Natural killer cell (primary cell): ENCODE measurements around the gene THSD4. TPM values are rescaled to one million over a fixed set of nuclear protein-coding genes. Genes with fewer than 3 reads are reported as not detected.

Experiments used
- ATAC-seq, 3 donors: fragments of 150-1000 bp in 2 of 3; fragments of 200-7000 bp in 1 of 3; cut with Tn5 transposase; 1 replicate in 1 of 3; 2 replicates in 2 of 3; pipeline ENCODE4 v1.10.0; 2021; ENCODE audit warnings: mild to moderate bottlenecking in 2 of 3, moderate library complexity in 2 of 3
- DNase-seq, 2 donors: peaks; one replicate each; pipeline versions ENCODE4 v3.0.0 to v3.0.0-alpha.2; 2013 to 2021; ENCODE audit warnings: mixed read lengths in 1 of 2
- H3K27ac ChIP-seq: one replicate; pipeline ENCODE4 v1.5.1; 2013; ENCODE audit warnings: mild to moderate bottlenecking, low read length
- H3K27me3 ChIP-seq: one replicate; pipeline ENCODE4 v1.6.1; 2013; ENCODE audit warnings: low read length; ENCODE audit not compliant: control insufficient read depth, insufficient read depth
- H3K36me3 ChIP-seq: one replicate; pipeline ENCODE4 v1.6.1; 2013; ENCODE audit warnings: low read length; ENCODE audit not compliant: control insufficient read depth, insufficient read depth
- H3K4me1 ChIP-seq: one replicate; pipeline ENCODE4 v1.6.1; 2013; ENCODE audit warnings: low read length; ENCODE audit not compliant: control insufficient read depth, insufficient read depth
- H3K4me3 ChIP-seq: one replicate; pipeline ENCODE4 v1.5.1; 2013; ENCODE audit warnings: low read length
- H3K9me3 ChIP-seq: one replicate; pipeline ENCODE4 v1.6.1; 2013; ENCODE audit warnings: low read length; ENCODE audit not compliant: control insufficient read depth, insufficient read depth
- H3K27ac Mint-ChIP-seq, 2 donors: one replicate each; pipeline ENCODE4 v1.8.0; 2022; ENCODE audit warnings: mild to moderate bottlenecking in 2 of 2, mixed read lengths in 2 of 2, moderate library complexity in 1 of 2
- H3K27me3 Mint-ChIP-seq, 2 donors: one replicate each; pipeline ENCODE4 v1.8.0; 2022; ENCODE audit warnings: low read depth in 2 of 2, mixed read lengths in 2 of 2
- H3K36me3 Mint-ChIP-seq: one replicate; pipeline ENCODE4 v1.8.0; 2022; ENCODE audit warnings: mixed read lengths
- H3K4me1 Mint-ChIP-seq, 2 donors: one replicate each; pipeline ENCODE4 v1.8.0; 2022; ENCODE audit warnings: mixed read lengths in 2 of 2
- H3K4me3 Mint-ChIP-seq: one replicate; pipeline ENCODE4 v1.8.0; 2022; ENCODE audit warnings: mild to moderate bottlenecking, moderate library complexity, mixed read lengths
- H3K9me3 Mint-ChIP-seq, 2 donors: one replicate each; pipeline ENCODE4 v1.8.0; 2022; ENCODE audit warnings: mixed read lengths in 2 of 2
- WGBS: methylation state at CpG from one replicate; pipeline ENCODE4 v1.1.7; 2013; ENCODE audit warnings: missing lambda C conversion rate; ENCODE audit not compliant: insufficient coverage; 5-methylcytosine and 5-hydroxymethylcytosine counted together
- intact Hi-C: fragments of 100-400 bp; cut with micrococcal nuclease; formaldehyde crosslinking; loops from one replicate; pipeline ENCODE4 v1.14.2; 2022
- total RNA-seq, 4 donors: library from RNA; stranded (reverse); fragments of 120-200 nt in 1 of 4; gene quantifications; one replicate each; pipeline versions ENCODE4 v1.2.3 to v1.2.4, GENCODE V29; 2013 to 2022
- TF ChIP-seq, protein P1 (sequence below): fragments of 200-600 bp; IDR thresholded peaks from one replicate; pipeline ENCODE4 v1.8.0; 2022; ENCODE audit warnings: antibody characterized with exemption

Gene THSD4
- total RNA-seq, 3 donors from 2014 or later (not counting 1 experiment from before 2014, with no cell fraction given): not detected

DNA sequence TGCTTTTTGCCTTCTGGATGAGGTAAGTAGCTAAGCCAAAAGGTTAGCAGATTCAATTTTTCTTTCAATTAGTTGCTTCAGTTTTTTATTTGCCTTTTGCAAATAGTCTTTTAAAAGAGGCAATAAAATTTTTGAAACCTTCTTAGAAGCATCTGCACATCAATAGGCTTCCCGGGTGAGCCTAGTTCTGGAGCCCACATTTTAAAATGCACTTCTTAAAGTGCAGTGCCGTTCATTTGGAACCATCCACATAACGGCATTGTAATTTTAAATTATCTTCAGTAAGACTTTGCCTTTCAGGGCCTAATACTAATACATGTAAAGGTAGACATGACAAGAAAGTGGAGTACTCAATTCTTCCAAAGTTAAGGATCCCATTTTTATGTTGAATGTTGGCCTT, 269.2 kb downstream of the THSD4 start:
- ATAC-seq (no peak), DNase-seq (no peak)
- Mint-ChIP-seq H3K27ac (no peak overlapping the region), H3K27me3 (peaks cover 41 to 47% of the 10 kb centered on the region in 2 donors), H3K4me3 (no peak overlapping the region), H3K36me3 (no peaks in the 10 kb centered on the region), H3K4me1 (peaks cover 0 to 16% of the 10 kb centered on the region in 2 donors), H3K9me3 (no peaks in the 10 kb centered on the region)
- H3K36me3 ChIP-seq: no peaks in the 10 kb centered on the region
- H3K27me3 ChIP-seq: peaks cover 3% of the 10 kb centered on the region
- no peak overlapping the region for H3K27ac ChIP-seq
- no peaks in the 10 kb centered on the region for H3K4me1 ChIP-seq
- no peak overlapping the region for H3K4me3 ChIP-seq
- TF ChIP-seq, protein P1, sequence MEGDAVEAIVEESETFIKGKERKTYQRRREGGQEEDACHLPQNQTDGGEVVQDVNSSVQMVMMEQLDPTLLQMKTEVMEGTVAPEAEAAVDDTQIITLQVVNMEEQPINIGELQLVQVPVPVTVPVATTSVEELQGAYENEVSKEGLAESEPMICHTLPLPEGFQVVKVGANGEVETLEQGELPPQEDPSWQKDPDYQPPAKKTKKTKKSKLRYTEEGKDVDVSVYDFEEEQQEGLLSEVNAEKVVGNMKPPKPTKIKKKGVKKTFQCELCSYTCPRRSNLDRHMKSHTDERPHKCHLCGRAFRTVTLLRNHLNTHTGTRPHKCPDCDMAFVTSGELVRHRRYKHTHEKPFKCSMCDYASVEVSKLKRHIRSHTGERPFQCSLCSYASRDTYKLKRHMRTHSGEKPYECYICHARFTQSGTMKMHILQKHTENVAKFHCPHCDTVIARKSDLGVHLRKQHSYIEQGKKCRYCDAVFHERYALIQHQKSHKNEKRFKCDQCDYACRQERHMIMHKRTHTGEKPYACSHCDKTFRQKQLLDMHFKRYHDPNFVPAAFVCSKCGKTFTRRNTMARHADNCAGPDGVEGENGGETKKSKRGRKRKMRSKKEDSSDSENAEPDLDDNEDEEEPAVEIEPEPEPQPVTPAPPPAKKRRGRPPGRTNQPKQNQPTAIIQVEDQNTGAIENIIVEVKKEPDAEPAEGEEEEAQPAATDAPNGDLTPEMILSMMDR: no peak
- intact Hi-C loops: no loop called here
- no peaks in the 10 kb centered on the region for H3K9me3 ChIP-seq
- 98% methylated on average over 3 of the region's 3 CpGs for WGBS

DNA sequence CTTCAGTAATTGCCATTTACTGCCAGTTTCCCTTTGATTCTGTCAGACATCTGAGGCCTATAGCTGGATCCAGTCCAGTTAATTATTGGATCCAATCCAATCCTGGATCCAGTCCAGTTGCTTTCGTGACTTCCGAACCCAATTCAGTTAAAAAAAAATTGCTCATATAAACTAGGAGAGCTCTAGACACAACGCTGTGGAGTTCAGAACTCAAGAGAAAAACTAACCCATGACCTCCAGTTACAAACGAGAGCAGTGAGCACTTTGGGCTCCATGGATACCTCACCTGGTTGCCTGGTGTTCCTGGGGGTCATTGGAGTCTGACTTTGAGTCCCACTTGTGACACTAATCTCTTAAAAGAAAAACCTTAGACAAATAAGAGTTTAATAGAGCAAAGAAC, 269.8 kb downstream of the THSD4 start:
- Mint-ChIP-seq H3K4me3 (no peak overlapping the region), H3K9me3 (no peaks in the 10 kb centered on the region), H3K27me3 (peaks cover 38 to 47% of the 10 kb centered on the region in 2 donors), H3K4me1 (peaks cover 0 to 16% of the 10 kb centered on the region in 2 donors), H3K27ac (no peak overlapping the region), H3K36me3 (no peaks in the 10 kb centered on the region)
- no peak overlapping the region for H3K4me3 ChIP-seq
- WGBS: 67% methylated on average over 4 of the region's 4 CpGs
- H3K27me3 ChIP-seq: peaks cover 3% of the 10 kb centered on the region
- H3K27ac ChIP-seq: no peak overlapping the region
- no peaks in the 10 kb centered on the region for H3K36me3 ChIP-seq
- intact Hi-C loops: no loop called here
- no peaks in the 10 kb centered on the region for H3K4me1 ChIP-seq
- ATAC-seq (no peak), DNase-seq (no peak)
- TF ChIP-seq, protein P1: no peak
- H3K9me3 ChIP-seq: no peaks in the 10 kb centered on the region

DNA sequence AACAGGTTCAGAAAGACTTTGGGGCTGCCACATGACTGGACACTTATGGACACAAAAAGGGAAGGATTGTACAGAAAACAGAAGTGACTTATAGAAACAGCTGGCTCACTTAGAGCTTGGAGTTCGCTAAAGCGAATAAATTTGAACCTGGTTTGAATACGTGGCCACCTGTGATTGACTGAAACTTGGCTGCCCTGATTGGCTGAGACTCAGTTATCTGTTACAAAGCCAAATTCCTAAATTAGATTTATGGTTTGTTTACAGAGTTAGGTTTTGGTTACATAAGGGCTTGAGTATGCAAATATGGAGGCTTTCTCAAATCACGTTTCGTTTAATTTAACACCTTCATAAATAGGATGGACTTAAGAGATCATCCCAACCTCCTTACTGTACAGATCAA, 270.2 kb downstream of the THSD4 start:
- intact Hi-C loops: no loop called here
- H3K9me3 Mint-ChIP-seq: no peaks in the 10 kb centered on the region
- TF ChIP-seq, protein P1: no peak
- ATAC-seq: no peak
- DNase-seq: no peak
- H3K4me3 Mint-ChIP-seq: no peak overlapping the region
- H3K4me1 Mint-ChIP-seq: peaks cover 0 to 16% of the 10 kb centered on the region in 2 donors
- no peak overlapping the region for H3K27ac Mint-ChIP-seq
- no peaks in the 10 kb centered on the region for H3K36me3 Mint-ChIP-seq
- H3K27me3 ChIP-seq: peaks cover 3% of the 10 kb centered on the region
- no peak overlapping the region for H3K4me3 ChIP-seq
- H3K36me3 ChIP-seq: no peaks in the 10 kb centered on the region
- WGBS: 52% methylated on average over 2 of the region's 5 CpGs
- no peaks in the 10 kb centered on the region for H3K9me3 ChIP-seq
- no peak overlapping the region for H3K27ac ChIP-seq
- H3K27me3 Mint-ChIP-seq: peaks cover 38 to 47% of the 10 kb centered on the region in 2 donors
- no peaks in the 10 kb centered on the region for H3K4me1 ChIP-seq

DNA sequence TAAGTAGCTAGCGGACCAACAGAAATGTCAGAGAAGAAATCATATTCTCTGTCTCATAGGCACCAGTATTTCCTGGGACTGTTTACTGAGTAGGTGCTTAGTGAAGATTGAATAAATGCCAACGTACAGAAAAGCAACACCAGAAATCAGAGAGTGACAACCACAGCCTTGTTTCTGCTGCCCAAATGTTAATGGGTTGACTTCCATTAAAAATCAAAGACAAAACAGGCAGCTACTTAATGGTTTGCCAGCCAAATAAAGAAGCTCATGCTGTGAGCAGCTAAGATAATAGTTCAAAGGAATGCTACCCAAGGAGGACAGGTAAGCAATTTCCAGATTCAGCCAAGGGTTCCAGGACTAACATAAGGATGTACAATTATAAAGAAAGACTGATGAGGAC, 270.7 kb downstream of the THSD4 start:
- H3K9me3 Mint-ChIP-seq: no peaks in the 10 kb centered on the region
- no peak overlapping the region for H3K27ac Mint-ChIP-seq
- Histone ChIP-seq H3K4me3 (no peak overlapping the region), H3K9me3 (no peaks in the 10 kb centered on the region), H3K4me1 (no peaks in the 10 kb centered on the region), H3K36me3 (no peaks in the 10 kb centered on the region), H3K27ac (no peak overlapping the region), H3K27me3 (peaks cover 3% of the 10 kb centered on the region)
- peaks cover 38 to 47% of the 10 kb centered on the region in 2 donors for H3K27me3 Mint-ChIP-seq
- intact Hi-C loops: no loop called here
- peaks cover 0 to 16% of the 10 kb centered on the region in 2 donors for H3K4me1 Mint-ChIP-seq
- H3K36me3 Mint-ChIP-seq: no peaks in the 10 kb centered on the region
- DNase-seq (no peak), ATAC-seq (no peak)
- 62% methylated on average over 2 of the region's 2 CpGs for WGBS
- H3K4me3 Mint-ChIP-seq: no peak overlapping the region
- TF ChIP-seq, protein P1: no peak
